ENCODE data around the gene AQP12B. TPM values are rescaled to one million over a fixed set of nuclear protein-coding genes. Genes with fewer than 3 reads are reported as not detected.

Gene AQP12B
- total and polyA plus RNA-seq, 2 of the 13 experiments (the other 11 are each of a cell fraction or from before 2014, with no cell fraction given) = not detected

DNA sequence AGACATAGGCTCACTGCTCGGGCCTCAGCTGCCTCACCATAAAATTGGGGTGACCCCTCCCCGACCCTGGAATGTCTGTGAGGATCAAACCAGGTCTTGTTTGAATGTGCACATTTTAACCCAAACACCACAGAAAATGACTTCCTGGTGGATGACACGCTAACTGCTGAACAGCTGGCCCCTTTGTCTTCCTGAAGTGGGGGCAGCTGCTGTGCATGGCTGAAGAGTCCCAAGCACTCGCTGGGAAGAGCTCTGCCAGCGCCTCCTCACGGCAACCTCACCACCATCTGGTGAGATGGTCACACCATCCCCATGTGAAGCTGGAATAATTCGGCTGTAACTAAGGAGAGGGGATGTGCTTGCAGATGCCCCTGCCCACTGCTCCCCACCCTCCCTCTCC, 43.0 kb upstream of the AQP12B start:
- DNase-seq (ENCODE audit: low spot score) (no peak), ATAC-seq (no peak), FAIRE-seq (no peak)
- H3K4me2 ChIP-seq (ENCODE audit: low read depth, low read length) = no peak overlapping the region
- TF ChIP-seq ZNF598 (CRISPR knock-in tag; IDR thresholded peaks at IDR 0.05; ENCODE audit: borderline replicate concordance) = no peak
- no peak for TF ChIP-seq HNRNPK (IDR thresholded peaks at IDR 0.05; ENCODE audit: low read depth, low read length, poor library complexity, severe bottlenecking)
- no peak for TF ChIP-seq HDAC1 (CRISPR knock-in tag; IDR thresholded peaks at IDR 0.05)
- no peak for TF ChIP-seq ZNF121 (CRISPR knock-in tag; IDR thresholded peaks at IDR 0.05)
- no peak for TF ChIP-seq ZBED4 (CRISPR knock-in tag; IDR thresholded peaks at IDR 0.05; ENCODE audit: borderline replicate concordance)
- TF ChIP-seq DMAP1 (CRISPR knock-in tag; IDR thresholded peaks at IDR 0.05) = no peak
- no peak for TF ChIP-seq CEBPB (IDR thresholded peaks at IDR 0.05; ENCODE audit: borderline replicate concordance, low read depth, low read length)
- TF ChIP-seq ZNF749 (CRISPR knock-in tag; IDR thresholded peaks at IDR 0.05; ENCODE audit: borderline replicate concordance) = no peak
- TF ChIP-seq, protein P1, sequence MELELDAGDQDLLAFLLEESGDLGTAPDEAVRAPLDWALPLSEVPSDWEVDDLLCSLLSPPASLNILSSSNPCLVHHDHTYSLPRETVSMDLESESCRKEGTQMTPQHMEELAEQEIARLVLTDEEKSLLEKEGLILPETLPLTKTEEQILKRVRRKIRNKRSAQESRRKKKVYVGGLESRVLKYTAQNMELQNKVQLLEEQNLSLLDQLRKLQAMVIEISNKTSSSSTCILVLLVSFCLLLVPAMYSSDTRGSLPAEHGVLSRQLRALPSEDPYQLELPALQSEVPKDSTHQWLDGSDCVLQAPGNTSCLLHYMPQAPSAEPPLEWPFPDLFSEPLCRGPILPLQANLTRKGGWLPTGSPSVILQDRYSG (CRISPR knock-in tag; IDR thresholded peaks at IDR 0.05) = no peak
- no peak for TF ChIP-seq PLRG1 (conservative IDR thresholded peaks at IDR 0.05)
- TF ChIP-seq, protein P2, sequence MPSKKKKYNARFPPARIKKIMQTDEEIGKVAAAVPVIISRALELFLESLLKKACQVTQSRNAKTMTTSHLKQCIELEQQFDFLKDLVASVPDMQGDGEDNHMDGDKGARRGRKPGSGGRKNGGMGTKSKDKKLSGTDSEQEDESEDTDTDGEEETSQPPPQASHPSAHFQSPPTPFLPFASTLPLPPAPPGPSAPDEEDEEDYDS (CRISPR knock-in tag; IDR thresholded peaks at IDR 0.05) = no peak
- no peak for TF ChIP-seq JUNB (CRISPR knock-in tag; IDR thresholded peaks at IDR 0.05; ENCODE audit: borderline replicate concordance)
- TF ChIP-seq MIER2 (CRISPR knock-in tag; IDR thresholded peaks at IDR 0.05) = no peak
- TF ChIP-seq NFRKB (IDR thresholded peaks at IDR 0.05) = no peak
- no peak for TF ChIP-seq CBX1 (IDR thresholded peaks at IDR 0.05; ENCODE audit: low read depth)
- no peak for TF ChIP-seq SMARCE1 (IDR thresholded peaks at IDR 0.05; ENCODE audit: borderline replicate concordance)
- TF ChIP-seq NKX3-1 (CRISPR knock-in tag; IDR thresholded peaks at IDR 0.05) = no peak
- no peak for TF ChIP-seq MAFG (CRISPR knock-in tag; IDR thresholded peaks at IDR 0.05)
- POLR2A ChIA-PET = no interaction called here
- no peaks in the 10 kb centered on the region for H3K36me3 ChIP-seq (replicated peaks in 1 of 2; ENCODE audit: control insufficient read depth in 1 of 2, insufficient read depth in 2 of 2, low read length in 2 of 2)
- CTCF ChIA-PET (ENCODE audit: low intra/inter-chr PET ratio, low total read pairs) = no interaction called here
- peaks cover 65 to 99% of the 10 kb centered on the region in 2 experiments for H3K27me3 ChIP-seq (ENCODE audit: control insufficient read depth in 1 of 2, insufficient read depth in 2 of 2, low read length in 2 of 2)
- no peak overlapping the region for H3K9ac ChIP-seq (ENCODE audit: insufficient read depth, low read depth, low read length)
- no peaks in the 10 kb centered on the region for H3K4me1 ChIP-seq (ENCODE audit: insufficient read depth, low read length)
- H3K79me2 ChIP-seq (ENCODE audit: insufficient read depth, low read length) = no peaks in the 10 kb centered on the region
- no peaks in the 10 kb centered on the region for H3K9me3 ChIP-seq (ENCODE audit: low read length)
- in situ Hi-C loops (cut with HindIII; ENCODE audit: extremely low pct_ligation_motif_present, low pct_unique_long_range_greater_than_20kb) (no loop called here), intact Hi-C loops (cut with micrococcal nuclease; ENCODE audit: unreplicated experiment) (no loop called here)
- no peak overlapping the region for H3K27ac ChIP-seq (ENCODE audit: extremely low read length, insufficient read depth, low read length)
- no TSS peak for BruUV-seq (replicated peaks)
- WGBS (ENCODE audit: low lambda C conversion rate) = 0% methylated on average over 4 of the region's 7 CpGs
- H4K20me1 ChIP-seq (ENCODE audit: insufficient read depth, low read length) = no peaks in the 10 kb centered on the region
- no peak overlapping the region for H3K4me3 ChIP-seq (replicated peaks in 1 of 3; ENCODE audit: insufficient read depth in 1 of 3, low read depth in 2 of 3, low read length in 3 of 3)
- H2AFZ ChIP-seq (ENCODE audit: low read length) = no peak overlapping the region

Data from HepG2 (cell line).